HG03175 (cell line): Measurements from ENCODE around the gene BIN2.
"Not testable (repeated sequence)": the region's sequence is repeated elsewhere in the genome, so short reads cannot be mapped to it uniquely, and the experiment has no call there.

Experiments used
- ATAC-seq: cut with Tn5 transposase; IDR thresholded peaks from one replicate; pipeline ENCODE4 v1.9.1; 2021; ENCODE audit warnings: mild to moderate bottlenecking, moderate library complexity; ENCODE audit not compliant: unreplicated experiment

The BIN2 gene

GRCh38 chr12:51318057-51318806 is 5.7 kb downstream of the BIN2 start:
- ATAC-seq: not testable (repeated sequence)

GRCh38 chr12:51311389-51311788 is 12.6 kb downstream of the BIN2 start:
- ATAC-seq: no peak

- ATAC-seq: no peak
Observed at GRCh38 chr12:51307655-51308593, 16.1 kb downstream of the BIN2 start.

- no peak for ATAC-seq
Observed at GRCh38 chr12:51306507-51306906, 17.5 kb downstream of the BIN2 start.

- not testable (repeated sequence) for ATAC-seq
Observed at GRCh38 chr12:51300768-51301167, 23.2 kb downstream of the BIN2 start.

- ATAC-seq: no peak
Observed at GRCh38 chr12:51295651-51296050, 28.3 kb downstream of the BIN2 start.

GRCh38 chr12:51294097-51294496 is 29.9 kb downstream of the BIN2 start:
- ATAC-seq: not testable (repeated sequence)

- ATAC-seq: no peak
Observed at GRCh38 chr12:51293696-51294095, 30.3 kb downstream of the BIN2 start.

- ATAC-seq: not testable (repeated sequence)
Observed at GRCh38 chr12:51291603-51292513, 32.1 kb downstream of the BIN2 start.

GRCh38 chr12:51285843-51286242 is 38.1 kb downstream of the BIN2 start:
- ATAC-seq: no peak

- ATAC-seq: no peak
Observed at GRCh38 chr12:51281202-51281924, 42.6 kb downstream of the BIN2 start.

GRCh38 chr12:51275088-51275487 is 48.9 kb downstream of the BIN2 start:
- no peak for ATAC-seq

GRCh38 chr12:51272810-51273209 is 51.2 kb downstream of the BIN2 start:
- ATAC-seq: not testable (repeated sequence)

- no peak for ATAC-seq
Observed at GRCh38 chr12:51270951-51271518, 52.9 kb downstream of the BIN2 start.

GRCh38 chr12:51270067-51270950 is 53.7 kb downstream of the BIN2 start, which contains the start of gene SMAGP:
Gene SMAGP, minus strand, starts transcription at chr12:51270415. Its CDS starts 1,137 bp downstream, at chr12:51269278.
- peak; percentile 78 for ATAC-seq

GRCh38 chr12:51269174-51270066 is 54.6 kb downstream of the BIN2 start:
- ATAC-seq: peak; percentile 27

GRCh38 chr12:51265024-51265423 is 59.0 kb downstream of the BIN2 start:
- ATAC-seq: peak; percentile 72

GRCh38 chr12:51264297-51264696 is 59.7 kb downstream of the BIN2 start:
- ATAC-seq: no peak
